HCT116 (cell line): ENCODE data around the gene MAPK7. TPM values are rescaled to one million over a fixed set of nuclear protein-coding genes. Genes with fewer than 3 reads are reported as not detected.

Experiments
- ATAC-seq: fragments of 200-7000 bp; cut with Tn5 transposase; 2 replicates; pipeline ENCODE4 v1.9.1; 2020; ENCODE audit warnings: mild to moderate bottlenecking, moderate library complexity
- BruUV-seq: library from RNA; stranded (reverse); fragments of 400-500 nt; replicated peaks from 2 replicates; lab custom pipeline; 2021; lab: Mats Ljungman, UMichigan
- CTCF ChIA-PET: fragments of 300-600 bp; sonication (Branson Sonifier 250); formaldehyde crosslinking; loops from one replicate; lab custom pipeline; 2021; ENCODE audit warnings: antibody characterized with exemption; lab: Charles Lee
- POLR2A ChIA-PET: fragments of 300-600, 350-600 bp; sonication (Branson Sonifier 250); formaldehyde crosslinking; loops from one replicate; lab custom pipeline; 2021; ENCODE audit warnings: antibody characterized with exemption; lab: Charles Lee
- RAD21 ChIA-PET, 2 experiments: fragments of 300-600 bp; sonication (Branson Sonifier 250); formaldehyde crosslinking; loops; one replicate each; lab custom pipeline; 2023; ENCODE audit warnings: low total read pairs in 2 of 2; ENCODE audit not compliant: uncharacterized antibody in 2 of 2, unreplicated experiment in 2 of 2, low non-redundant PET in 1 of 2; lab: Charles Lee
- DNase-seq: peaks from one replicate; pipeline ENCODE4 v3.0.0-alpha.2; 2010; ENCODE audit warnings: low read depth, low spot score
- H2AFZ ChIP-seq: fragments of 200-600 bp; shearing (Covaris generic), sonication (generic); 2 replicates; pipeline ENCODE4 v1.6.1; 2017; ENCODE audit warnings: low read depth, mixed run types, mixed read lengths, antibody characterized with exemption, low read length; ENCODE audit not compliant: poor library complexity, severe bottlenecking
- H3K27ac ChIP-seq: 2 replicates; pipeline ENCODE4 v1.5.1; 2012; ENCODE audit warnings: low read depth, low read length
- H3K27me3 ChIP-seq: fragments of 200-600 bp; sonication (generic); 2 replicates; pipeline ENCODE4 v1.6.1; 2016; ENCODE audit warnings: mixed run types, low read length, mixed read lengths; ENCODE audit not compliant: insufficient read depth
- H3K36me3 ChIP-seq, 2 experiments: fragments of 200-500 bp in 1 of 2; fragments of 200-600 bp in 1 of 2; sonication (Bioruptor generic) in 1 of 2; sonication (generic) in 1 of 2; 2 replicates each; pipeline versions ENCODE4 v1.5.1 to v1.6.1; 2014 to 2016; ENCODE audit warnings: low read length in 2 of 2, inconsistent platforms in 1 of 2, mixed read lengths in 1 of 2, mixed run types in 1 of 2; ENCODE audit not compliant: insufficient read depth in 2 of 2, control insufficient read depth in 1 of 2
- H3K4me1 ChIP-seq, 2 experiments: fragments of 200-600 bp in 1 of 2; sonication (generic) in 1 of 2; 2 replicates each; pipeline versions ENCODE4 v1.5.1 to v1.6.1; 2012 to 2017; ENCODE audit warnings: low read length in 2 of 2, inconsistent platforms in 1 of 2, mild to moderate bottlenecking in 1 of 2, mixed read lengths in 1 of 2, mixed run types in 1 of 2, moderate library complexity in 1 of 2; ENCODE audit not compliant: insufficient read depth in 2 of 2, control insufficient read depth in 1 of 2
- H3K4me2 ChIP-seq: fragments of 200-600 bp; sonication (generic); 2 replicates; pipeline ENCODE4 v1.6.1; 2017; ENCODE audit warnings: mixed run types, low read length, mixed read lengths
- H3K4me3 ChIP-seq, 2 experiments: fragments of 200-600 bp in 1 of 2; sonication (generic) in 1 of 2; replicated peaks in 1 of 2; 2 replicates each; pipeline ENCODE4 v1.5.1; 2011 to 2016; ENCODE audit warnings: low read length in 2 of 2, control low read depth in 1 of 2, low read depth in 1 of 2, mild to moderate bottlenecking in 1 of 2, mixed read lengths in 1 of 2, mixed run types in 1 of 2
- H3K79me2 ChIP-seq: fragments of 200-600 bp; sonication (generic); 2 replicates; pipeline ENCODE4 v1.6.1; 2017; ENCODE audit warnings: mild to moderate bottlenecking, mixed run types, low read length, moderate library complexity, mixed read lengths; ENCODE audit not compliant: insufficient read depth
- H3K9ac ChIP-seq: fragments of 200-600 bp; sonication (generic); 2 replicates; pipeline ENCODE4 v1.6.1; 2016; ENCODE audit warnings: low read length, mixed read lengths
- H3K9me2 ChIP-seq: fragments of 200-600 bp; sonication (generic), shearing (Covaris generic); 2 replicates; pipeline ENCODE4 v1.6.1; 2017; ENCODE audit warnings: mixed run types, mild to moderate bottlenecking, moderate library complexity; ENCODE audit not compliant: insufficient read depth
- H3K9me3 ChIP-seq, 2 experiments: fragments of 200-500 bp in 1 of 2; fragments of 200-600 bp in 1 of 2; sonication (Bioruptor generic) in 1 of 2; sonication (generic) in 1 of 2; 2 replicates each; pipeline ENCODE4 v1.6.1; 2014 to 2017; ENCODE audit warnings: low read length in 2 of 2, mixed read lengths in 2 of 2, inconsistent platforms in 1 of 2, low read depth in 1 of 2, mild to moderate bottlenecking in 1 of 2, mixed run types in 1 of 2, moderate library complexity in 1 of 2; ENCODE audit not compliant: control insufficient read depth in 1 of 2, insufficient read depth in 1 of 2
- H4K20me1 ChIP-seq: fragments of 200-600 bp; sonication (generic), shearing (Covaris generic); 2 replicates; pipeline ENCODE4 v1.6.1; 2017; ENCODE audit warnings: mixed run types, mild to moderate bottlenecking, moderate library complexity; ENCODE audit not compliant: insufficient read depth
- ELF1 ChIP-seq: IDR thresholded peaks from 2 replicates; pipeline ENCODE4 v1.6.1; 2012; ENCODE audit warnings: low read depth, borderline replicate concordance
- EZH2 ChIP-seq: fragments of 200-600 bp; sonication (generic); IDR thresholded peaks from 2 replicates; pipeline ENCODE4 v1.6.1; 2017; ENCODE audit warnings: antibody characterized with exemption, mixed run types
- FOSL1 ChIP-seq: IDR thresholded peaks from 2 replicates; pipeline ENCODE4 v1.6.1; 2012; ENCODE audit warnings: low read depth
- POLR2AphosphoS5 ChIP-seq: IDR thresholded peaks from 2 replicates; pipeline ENCODE4 v1.6.1; 2011; ENCODE audit warnings: mild to moderate bottlenecking, low read depth, low read length, moderate library complexity
- ZFX ChIP-seq: fragments of 450-650 bp; IDR thresholded peaks from 2 replicates; pipeline ENCODE4 v1.6.1; 2017
- ZNF274 ChIP-seq: fragments of 200-500 bp; sonication (Bioruptor generic); IDR thresholded peaks from 2 replicates; pipeline ENCODE4 v1.6.1; 2014; ENCODE audit warnings: mild to moderate bottlenecking, low read depth, low read length, inconsistent platforms
- intact Hi-C: fragments of 100-400 bp; cut with micrococcal nuclease; formaldehyde crosslinking; loops from 2 replicates; pipeline ENCODE4 v1.10.0; 2022
- total RNA-seq: library from RNA; stranded (reverse); gene quantifications from one replicate; pipeline ENCODE4 v1.2.1, GENCODE V29; 2021; ENCODE audit not compliant: unreplicated experiment
- TF ChIP-seq, protein P1 (sequence below), 3 experiments: fragments of 200-600 bp in 1 of 3; sonication (generic) in 1 of 3; IDR thresholded peaks in 2 of 3; conservative IDR thresholded peaks in 1 of 3; 2 replicates each; pipeline ENCODE4 v1.5.1; 2012 to 2017; ENCODE audit warnings: low read depth in 2 of 3, low read length in 2 of 3, antibody characterized with exemption in 1 of 3, borderline replicate concordance in 1 of 3, control low read depth in 1 of 3, mild to moderate bottlenecking in 1 of 3, mixed read lengths in 1 of 3, mixed run types in 1 of 3, moderate library complexity in 1 of 3; ENCODE audit not compliant: insufficient read depth in 1 of 3
- TF ChIP-seq, protein P2 (sequence below): IDR thresholded peaks from 2 replicates; pipeline ENCODE4 v1.6.1; 2012; ENCODE audit warnings: low read depth
- TF ChIP-seq, protein P3 (sequence below): IDR thresholded peaks from 2 replicates; pipeline ENCODE4 v1.6.1; 2011; ENCODE audit warnings: mild to moderate bottlenecking, low read length, moderate library complexity; ENCODE audit not compliant: insufficient replicate concordance; ENCODE audit errors: extremely low read depth

MAPK7 gene
- total RNA-seq, 1 experiment from 2014 or later = 15.3 TPM

DNA sequence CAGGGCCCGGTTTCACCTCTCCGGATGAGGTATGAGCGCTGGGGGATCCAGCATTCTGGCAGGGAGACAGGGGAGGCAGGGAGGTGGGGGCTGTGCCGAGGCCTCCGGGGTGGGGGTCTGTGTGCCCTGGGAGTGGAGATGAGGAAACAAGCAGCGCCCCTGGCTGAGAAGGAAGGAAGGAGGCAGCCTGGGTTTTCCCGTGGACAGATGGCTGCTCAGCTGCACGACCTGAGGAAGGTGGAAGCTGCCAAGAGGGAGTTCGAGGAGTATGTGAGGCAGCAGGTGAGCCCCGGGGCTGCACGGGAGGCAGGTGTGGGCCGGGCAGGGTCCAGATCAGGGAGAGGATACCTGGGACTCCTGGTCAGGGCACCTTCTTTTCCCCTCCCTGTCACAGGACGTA is 37.0 kb downstream of the MAPK7 start:
- H3K27me3 ChIP-seq = no peaks in the 10 kb centered on the region
- no peak for TF ChIP-seq ZNF274
- no peak for TF ChIP-seq EZH2
- TF ChIP-seq FOSL1 = no peak
- ATAC-seq (no peak), DNase-seq (no peak)
- no TSS peak for BruUV-seq
- no peak overlapping the region for H3K4me2 ChIP-seq
- no peaks in the 10 kb centered on the region for H3K9me2 ChIP-seq
- intact Hi-C loops = no loop called here
- peaks cover 0 to 12% of the 10 kb centered on the region in 2 experiments; a peak in 2 of 4 replicates for H3K4me1 ChIP-seq
- ChIA-PET RAD21 (no interaction called here), POLR2A (no interaction called here), CTCF (no interaction called here)
- H3K4me3 ChIP-seq = no peak overlapping the region
- H3K79me2 ChIP-seq = no peaks in the 10 kb centered on the region
- no peak overlapping the region for H3K9ac ChIP-seq
- no peaks in the 10 kb centered on the region for H3K36me3 ChIP-seq
- H4K20me1 ChIP-seq = no peaks in the 10 kb centered on the region
- H3K9me3 ChIP-seq = no peaks in the 10 kb centered on the region
- no peak overlapping the region for H2AFZ ChIP-seq
- H3K27ac ChIP-seq = no peak overlapping the region

DNA sequence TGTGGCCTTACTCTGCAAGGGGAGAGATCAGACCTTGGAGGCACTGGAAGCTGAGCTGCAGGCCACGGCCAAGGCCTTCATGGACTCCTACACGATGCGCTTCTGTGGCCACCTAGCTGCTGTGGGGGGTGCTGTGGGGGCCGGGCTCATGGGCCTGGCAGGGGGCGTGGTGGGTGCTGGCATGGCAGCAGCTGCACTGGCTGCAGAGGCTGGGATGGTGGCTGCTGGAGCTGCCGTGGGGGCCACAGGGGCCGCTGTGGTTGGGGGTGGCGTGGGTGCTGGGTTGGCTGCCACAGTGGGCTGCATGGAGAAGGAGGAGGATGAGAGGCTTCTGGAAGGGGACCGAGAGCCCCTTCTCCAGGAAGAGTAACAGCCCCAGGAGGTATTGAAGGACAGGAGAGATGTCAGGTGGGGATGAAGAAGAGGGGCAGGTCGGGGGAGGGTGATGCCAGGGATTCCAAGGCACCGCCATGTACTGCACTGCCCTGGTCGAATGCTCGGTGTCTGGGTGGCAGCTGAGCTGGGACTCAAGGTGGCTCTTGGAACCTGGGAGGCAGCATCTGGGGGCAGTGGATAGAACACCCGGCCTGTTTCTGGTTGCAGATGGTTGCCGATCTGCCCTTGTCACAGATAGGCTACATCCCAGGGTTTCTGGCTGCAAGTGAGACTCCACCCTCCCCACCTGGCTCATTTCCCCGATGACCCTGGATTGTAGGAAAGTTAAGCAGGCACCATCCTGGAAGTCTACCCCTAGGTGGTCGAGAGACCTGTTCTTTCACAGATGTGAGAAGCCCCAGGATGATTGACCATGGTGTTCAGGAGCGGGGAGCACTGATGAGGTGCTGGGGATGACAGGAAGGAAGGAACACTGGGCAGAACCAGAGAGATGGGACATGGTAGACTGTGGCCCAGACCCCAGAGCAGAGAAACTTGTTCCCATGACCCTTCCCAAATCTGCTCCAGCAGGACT is 37.8 kb downstream of the MAPK7 start:
- H3K36me3 ChIP-seq = no peaks in the 10 kb centered on the region
- H3K27me3 ChIP-seq = no peaks in the 10 kb centered on the region
- TF ChIP-seq ZFX (no peak), POLR2AphosphoS5 (no peak), ELF1 (no peak)
- TF ChIP-seq, protein P1, sequence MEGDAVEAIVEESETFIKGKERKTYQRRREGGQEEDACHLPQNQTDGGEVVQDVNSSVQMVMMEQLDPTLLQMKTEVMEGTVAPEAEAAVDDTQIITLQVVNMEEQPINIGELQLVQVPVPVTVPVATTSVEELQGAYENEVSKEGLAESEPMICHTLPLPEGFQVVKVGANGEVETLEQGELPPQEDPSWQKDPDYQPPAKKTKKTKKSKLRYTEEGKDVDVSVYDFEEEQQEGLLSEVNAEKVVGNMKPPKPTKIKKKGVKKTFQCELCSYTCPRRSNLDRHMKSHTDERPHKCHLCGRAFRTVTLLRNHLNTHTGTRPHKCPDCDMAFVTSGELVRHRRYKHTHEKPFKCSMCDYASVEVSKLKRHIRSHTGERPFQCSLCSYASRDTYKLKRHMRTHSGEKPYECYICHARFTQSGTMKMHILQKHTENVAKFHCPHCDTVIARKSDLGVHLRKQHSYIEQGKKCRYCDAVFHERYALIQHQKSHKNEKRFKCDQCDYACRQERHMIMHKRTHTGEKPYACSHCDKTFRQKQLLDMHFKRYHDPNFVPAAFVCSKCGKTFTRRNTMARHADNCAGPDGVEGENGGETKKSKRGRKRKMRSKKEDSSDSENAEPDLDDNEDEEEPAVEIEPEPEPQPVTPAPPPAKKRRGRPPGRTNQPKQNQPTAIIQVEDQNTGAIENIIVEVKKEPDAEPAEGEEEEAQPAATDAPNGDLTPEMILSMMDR (IDR thresholded peaks at IDR 0.05 in 2 of 3, conservative IDR thresholded peaks at IDR 0.05 in 1 of 3; ENCODE audit: borderline replicate concordance in 1 of 3, insufficient read depth in 1 of 3, low read depth in 2 of 3, low read length in 2 of 3) = no peak
- TF ChIP-seq, protein P2, sequence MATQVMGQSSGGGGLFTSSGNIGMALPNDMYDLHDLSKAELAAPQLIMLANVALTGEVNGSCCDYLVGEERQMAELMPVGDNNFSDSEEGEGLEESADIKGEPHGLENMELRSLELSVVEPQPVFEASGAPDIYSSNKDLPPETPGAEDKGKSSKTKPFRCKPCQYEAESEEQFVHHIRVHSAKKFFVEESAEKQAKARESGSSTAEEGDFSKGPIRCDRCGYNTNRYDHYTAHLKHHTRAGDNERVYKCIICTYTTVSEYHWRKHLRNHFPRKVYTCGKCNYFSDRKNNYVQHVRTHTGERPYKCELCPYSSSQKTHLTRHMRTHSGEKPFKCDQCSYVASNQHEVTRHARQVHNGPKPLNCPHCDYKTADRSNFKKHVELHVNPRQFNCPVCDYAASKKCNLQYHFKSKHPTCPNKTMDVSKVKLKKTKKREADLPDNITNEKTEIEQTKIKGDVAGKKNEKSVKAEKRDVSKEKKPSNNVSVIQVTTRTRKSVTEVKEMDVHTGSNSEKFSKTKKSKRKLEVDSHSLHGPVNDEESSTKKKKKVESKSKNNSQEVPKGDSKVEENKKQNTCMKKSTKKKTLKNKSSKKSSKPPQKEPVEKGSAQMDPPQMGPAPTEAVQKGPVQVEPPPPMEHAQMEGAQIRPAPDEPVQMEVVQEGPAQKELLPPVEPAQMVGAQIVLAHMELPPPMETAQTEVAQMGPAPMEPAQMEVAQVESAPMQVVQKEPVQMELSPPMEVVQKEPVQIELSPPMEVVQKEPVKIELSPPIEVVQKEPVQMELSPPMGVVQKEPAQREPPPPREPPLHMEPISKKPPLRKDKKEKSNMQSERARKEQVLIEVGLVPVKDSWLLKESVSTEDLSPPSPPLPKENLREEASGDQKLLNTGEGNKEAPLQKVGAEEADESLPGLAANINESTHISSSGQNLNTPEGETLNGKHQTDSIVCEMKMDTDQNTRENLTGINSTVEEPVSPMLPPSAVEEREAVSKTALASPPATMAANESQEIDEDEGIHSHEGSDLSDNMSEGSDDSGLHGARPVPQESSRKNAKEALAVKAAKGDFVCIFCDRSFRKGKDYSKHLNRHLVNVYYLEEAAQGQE = no peak
- TF ChIP-seq, protein P3, sequence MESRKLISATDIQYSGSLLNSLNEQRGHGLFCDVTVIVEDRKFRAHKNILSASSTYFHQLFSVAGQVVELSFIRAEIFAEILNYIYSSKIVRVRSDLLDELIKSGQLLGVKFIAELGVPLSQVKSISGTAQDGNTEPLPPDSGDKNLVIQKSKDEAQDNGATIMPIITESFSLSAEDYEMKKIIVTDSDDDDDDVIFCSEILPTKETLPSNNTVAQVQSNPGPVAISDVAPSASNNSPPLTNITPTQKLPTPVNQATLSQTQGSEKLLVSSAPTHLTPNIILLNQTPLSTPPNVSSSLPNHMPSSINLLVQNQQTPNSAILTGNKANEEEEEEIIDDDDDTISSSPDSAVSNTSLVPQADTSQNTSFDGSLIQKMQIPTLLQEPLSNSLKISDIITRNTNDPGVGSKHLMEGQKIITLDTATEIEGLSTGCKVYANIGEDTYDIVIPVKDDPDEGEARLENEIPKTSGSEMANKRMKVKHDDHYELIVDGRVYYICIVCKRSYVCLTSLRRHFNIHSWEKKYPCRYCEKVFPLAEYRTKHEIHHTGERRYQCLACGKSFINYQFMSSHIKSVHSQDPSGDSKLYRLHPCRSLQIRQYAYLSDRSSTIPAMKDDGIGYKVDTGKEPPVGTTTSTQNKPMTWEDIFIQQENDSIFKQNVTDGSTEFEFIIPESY = no peak

More for the DNA sequence above, 37.8 kb downstream of the MAPK7 start:
- Histone ChIP-seq H3K27ac (no peak overlapping the region), H3K4me1 (peaks cover 0 to 10% of the 10 kb centered on the region in 2 experiments; a peak in 2 of 4 replicates), H3K9ac (no peak overlapping the region), H3K79me2 (no peaks in the 10 kb centered on the region), H3K4me2 (no peak overlapping the region), H3K4me3 (no peak overlapping the region), H4K20me1 (no peaks in the 10 kb centered on the region), H2AFZ (no peak overlapping the region), H3K9me3 (no peaks in the 10 kb centered on the region), H3K9me2 (no peaks in the 10 kb centered on the region)
- ChIA-PET POLR2A (no interaction called here), RAD21 (no interaction called here), CTCF (no interaction called here)
- no peak for ATAC-seq
- BruUV-seq = no TSS peak
- DNase-seq = no peak
- intact Hi-C loops = no loop called here
